Panc1 (cell line): Measurements from ENCODE around the gene CCDC34. TPM values are rescaled to one million over a fixed set of nuclear protein-coding genes. Genes with fewer than 3 reads are reported as not detected.

Source experiments
- ATAC-seq: fragments of 200-7000 bp; cut with Tn5 transposase; 2 replicates; pipeline ENCODE4 v1.9.1; 2020; ENCODE audit warnings: mild to moderate bottlenecking, moderate library complexity
- BruUV-seq: library from RNA; stranded (reverse); fragments of 400-500 nt; replicated peaks from 2 replicates; lab custom pipeline; 2021; lab: Mats Ljungman, UMichigan
- CTCF ChIA-PET: fragments of 300-600 bp; sonication (Branson Sonifier 250); formaldehyde crosslinking; loops from one replicate; lab custom pipeline; 2022; ENCODE audit warnings: antibody characterized with exemption; lab: Charles Lee
- POLR2A ChIA-PET: fragments of 300-600 bp; sonication (Branson Sonifier 250); formaldehyde crosslinking; loops from one replicate; lab custom pipeline; 2022; ENCODE audit warnings: antibody characterized with exemption; lab: Charles Lee
- DNase-seq: peaks from one replicate; pipeline ENCODE4 v3.0.0-alpha.2; 2010; ENCODE audit warnings: low read depth, low spot score
- H3K27ac ChIP-seq: 2 replicates; pipeline ENCODE4 v1.5.1; 2011; ENCODE audit warnings: mild to moderate bottlenecking, low read length, inconsistent platforms
- H3K27me3 ChIP-seq: fragments of 200-500 bp; sonication (Bioruptor generic); 2 replicates; pipeline ENCODE4 v1.6.0; 2014; ENCODE audit warnings: low read length, inconsistent platforms; ENCODE audit not compliant: control insufficient read depth, insufficient read depth
- H3K36me3 ChIP-seq: fragments of 200-500 bp; sonication (Bioruptor generic); 2 replicates; pipeline ENCODE4 v1.5.1; 2014; ENCODE audit warnings: inconsistent platforms, mild to moderate bottlenecking, low read length, moderate library complexity; ENCODE audit not compliant: control insufficient read depth, insufficient read depth
- H3K4me1 ChIP-seq: 2 replicates; pipeline ENCODE4 v1.5.1; 2011; ENCODE audit warnings: inconsistent platforms, mild to moderate bottlenecking, low read length, moderate library complexity; ENCODE audit not compliant: control insufficient read depth, insufficient read depth
- H3K4me3 ChIP-seq, 2 experiments: 2 replicates each; pipeline ENCODE4 v1.5.1; 2011 to 2012; ENCODE audit warnings: low read depth in 2 of 2, low read length in 2 of 2, mild to moderate bottlenecking in 2 of 2, inconsistent platforms in 1 of 2, moderate library complexity in 1 of 2
- H3K9me3 ChIP-seq: fragments of 200-500 bp; sonication (Bioruptor generic); 2 replicates; pipeline ENCODE4 v1.5.1; 2014; ENCODE audit warnings: low read depth, mild to moderate bottlenecking, inconsistent platforms, low read length, moderate library complexity; ENCODE audit not compliant: control insufficient read depth, insufficient read depth
- CTCF ChIP-seq: fragments of 450-650 bp; IDR thresholded peaks from 2 replicates; pipeline ENCODE4 v1.5.1; 2017; ENCODE audit warnings: mild to moderate bottlenecking
- POLR2AphosphoS5 ChIP-seq: IDR thresholded peaks from 2 replicates; pipeline ENCODE4 v1.6.1; 2012; ENCODE audit warnings: mild to moderate bottlenecking, low read depth, low read length, moderate library complexity
- REST ChIP-seq, 2 experiments: IDR thresholded peaks; 2 replicates each; pipeline ENCODE4 v1.6.1; 2011 to 2012; ENCODE audit warnings: low read depth in 2 of 2, control low read depth in 1 of 2, low read length in 1 of 2, mild to moderate bottlenecking in 1 of 2, moderate library complexity in 1 of 2; ENCODE audit not compliant: insufficient read depth in 1 of 2
- SIN3A ChIP-seq: IDR thresholded peaks from 2 replicates; pipeline ENCODE4 v1.6.1; 2012; ENCODE audit warnings: low read depth, mild to moderate bottlenecking, low read length, moderate library complexity, borderline replicate concordance; ENCODE audit not compliant: insufficient read depth
- TCF7L2 ChIP-seq: IDR thresholded peaks from 2 replicates; pipeline ENCODE4 v1.6.1; 2011; ENCODE audit warnings: mild to moderate bottlenecking, low read depth, low read length, inconsistent platforms
- in situ Hi-C: cut with HindIII; loops from 2 replicates; pipeline ENCODE4 v1.10.0; 2016; ENCODE audit warnings: low sequenced_read_pairs, low pct_unique_long_range_greater_than_20kb
- intact Hi-C: fragments of 100-400 bp; cut with micrococcal nuclease; formaldehyde crosslinking; loops from one replicate; pipeline ENCODE4 v1.10.0; 2022; ENCODE audit not compliant: unreplicated experiment
- total RNA-seq: library from RNA; stranded (reverse); gene quantifications from one replicate; pipeline ENCODE4 v1.2.1, GENCODE V29; 2021; ENCODE audit not compliant: unreplicated experiment

The CCDC34 gene
- total RNA-seq, 1 experiment from 2014 or later = 28.3 TPM

GRCh38 chr11:27409742-27410141 lies 46.7 kb upstream of the CCDC34 start:
- ChIA-PET CTCF (no interaction called here), POLR2A (no interaction called here)
- in situ Hi-C loops = no loop called here
- Histone ChIP-seq H3K4me1 (peaks cover 10% of the 10 kb centered on the region), H3K9me3 (no peaks in the 10 kb centered on the region), H3K27me3 (no peaks in the 10 kb centered on the region), H3K36me3 (no peaks in the 10 kb centered on the region), H3K4me3 (no peak overlapping the region), H3K27ac (no peak overlapping the region)
- no peak for TF ChIP-seq REST (IDR thresholded peaks at IDR 0.05; ENCODE audit: insufficient read depth in 1 of 2, low read depth in 2 of 2, low read length in 1 of 2)
- TF ChIP-seq SIN3A = no peak
- no peak for TF ChIP-seq TCF7L2
- TF ChIP-seq CTCF = no peak
- no peak for TF ChIP-seq POLR2AphosphoS5
- DNase-seq (no peak), ATAC-seq (no peak)
- intact Hi-C loops = no loop called here
- BruUV-seq = no TSS peak

GRCh38 chr11:27409049-27409448 lies 46.0 kb upstream of the CCDC34 start:
- no peak for ATAC-seq
- Histone ChIP-seq H3K4me1 (peaks cover 6% of the 10 kb centered on the region), H3K27ac (no peak overlapping the region), H3K9me3 (no peaks in the 10 kb centered on the region), H3K4me3 (no peak overlapping the region), H3K36me3 (no peaks in the 10 kb centered on the region), H3K27me3 (no peaks in the 10 kb centered on the region)
- intact Hi-C loops = no loop called here
- BruUV-seq = no TSS peak
- ChIA-PET CTCF (no interaction called here), POLR2A (no interaction called here)
- DNase-seq = no peak
- TF ChIP-seq TCF7L2 = no peak
- TF ChIP-seq SIN3A = no peak
- no peak for TF ChIP-seq CTCF
- no peak for TF ChIP-seq REST (IDR thresholded peaks at IDR 0.05; ENCODE audit: insufficient read depth in 1 of 2, low read depth in 2 of 2, low read length in 1 of 2)
- TF ChIP-seq POLR2AphosphoS5 = no peak
- in situ Hi-C loops = no loop called here
